HG02571 (cell line): ENCODE data around the gene UBAC1.

ENCODE experiments used
- ATAC-seq: cut with Tn5 transposase; IDR thresholded peaks from one replicate; pipeline ENCODE4 v1.9.1; 2021; ENCODE audit warnings: mild to moderate bottlenecking, moderate library complexity; ENCODE audit not compliant: unreplicated experiment

UBAC1 gene

DNA sequence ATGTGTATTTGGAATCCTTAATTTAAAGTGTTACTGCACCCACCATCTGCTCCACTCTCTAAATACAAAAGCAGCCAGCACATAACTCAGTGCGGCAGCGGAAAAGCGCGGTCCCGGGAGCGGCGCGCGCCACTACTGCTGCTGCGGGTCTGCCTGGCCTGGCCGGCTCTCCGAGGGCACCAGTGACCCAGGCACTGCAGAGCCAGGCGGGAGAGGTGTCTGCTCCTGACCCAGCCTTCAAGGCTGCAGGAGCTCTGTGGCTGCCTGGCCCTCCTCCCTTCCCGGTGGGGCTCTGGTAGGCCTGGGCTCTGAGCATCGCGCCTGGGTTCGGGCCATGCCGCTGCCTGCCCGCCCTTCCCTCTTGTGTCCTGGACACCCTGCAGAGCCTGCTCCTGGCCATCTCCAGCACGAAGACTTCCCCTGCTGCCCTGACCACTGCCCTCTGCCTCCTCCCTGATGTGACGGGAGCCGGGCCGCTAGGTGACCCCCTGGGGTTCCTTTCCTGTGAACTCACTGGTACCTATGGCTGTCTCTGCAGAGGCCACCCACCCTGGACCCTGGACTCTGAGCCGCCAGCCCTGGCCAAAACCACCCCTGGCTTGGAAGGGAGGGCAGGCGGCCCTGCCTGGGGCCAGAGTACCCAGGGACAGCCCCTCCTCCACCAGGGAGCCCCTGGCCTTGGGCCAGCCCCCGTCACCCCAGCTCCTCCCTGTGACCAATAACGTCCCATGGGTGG lies 32.8 kb upstream of the UBAC1 start:
- ATAC-seq = no peak

DNA sequence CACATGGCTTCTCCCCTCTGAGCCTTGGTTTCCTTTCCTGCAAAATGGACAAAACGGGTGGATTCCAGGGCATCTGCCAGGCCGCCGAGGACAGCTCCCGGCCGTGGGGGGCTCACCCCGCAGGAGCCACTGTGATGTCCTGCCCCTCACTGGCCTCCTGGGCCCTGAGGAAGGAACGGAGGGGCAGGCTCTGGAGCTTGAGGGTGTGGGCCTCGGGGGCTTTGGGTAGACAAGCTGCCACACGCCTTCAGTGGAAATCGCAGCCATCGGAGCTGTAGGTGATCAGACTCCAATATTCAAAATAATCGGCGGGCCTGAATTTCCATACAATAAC lies 32.2 kb upstream of the UBAC1 start:
- no peak for ATAC-seq

DNA sequence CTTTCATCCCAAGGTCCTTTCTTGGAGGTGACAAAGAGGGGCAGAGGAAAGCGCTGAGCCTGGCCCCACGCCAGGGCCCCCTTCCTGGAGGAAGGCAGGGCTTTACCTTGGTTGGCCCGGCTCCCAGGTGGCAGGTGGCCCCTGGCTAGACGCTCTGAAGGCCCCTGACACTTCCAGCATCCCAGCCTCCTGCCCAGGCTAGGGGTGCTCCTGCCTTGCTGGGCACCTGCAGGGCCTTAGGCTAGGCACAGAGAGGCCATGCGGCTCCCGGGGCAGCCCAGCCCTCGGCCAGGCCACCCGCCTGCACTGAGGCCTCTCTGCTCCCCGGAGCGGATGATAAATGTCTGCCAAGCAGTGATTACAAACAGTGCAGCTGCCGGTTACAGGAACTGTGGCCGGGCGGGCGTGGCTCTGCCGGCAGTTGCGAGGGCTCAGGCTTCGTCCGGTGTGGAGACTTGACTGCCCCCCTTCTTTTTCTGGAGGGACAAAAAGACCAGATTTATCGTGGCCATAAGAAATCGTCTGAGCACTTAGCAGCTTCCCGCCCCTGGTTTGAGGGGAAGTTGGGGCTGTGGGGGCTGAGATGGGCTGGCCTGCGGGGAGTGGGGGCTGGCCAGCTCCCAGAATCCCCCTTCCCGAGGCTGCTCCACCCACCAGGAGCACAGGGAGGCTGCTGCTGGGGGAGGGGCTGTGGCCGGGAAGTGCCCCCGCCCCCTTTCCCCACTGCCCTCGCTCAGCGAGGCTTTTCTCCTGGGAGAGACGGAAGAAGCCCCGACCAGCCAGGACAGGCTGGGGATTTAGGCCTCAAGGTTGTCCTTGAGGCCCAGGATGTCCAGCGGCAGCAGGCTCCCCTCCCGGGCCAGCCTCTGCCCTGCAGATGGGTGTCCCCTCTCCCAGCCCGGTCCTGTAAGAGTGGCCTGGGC lies 31.6 kb upstream of the UBAC1 start:
- ATAC-seq = no peak

DNA sequence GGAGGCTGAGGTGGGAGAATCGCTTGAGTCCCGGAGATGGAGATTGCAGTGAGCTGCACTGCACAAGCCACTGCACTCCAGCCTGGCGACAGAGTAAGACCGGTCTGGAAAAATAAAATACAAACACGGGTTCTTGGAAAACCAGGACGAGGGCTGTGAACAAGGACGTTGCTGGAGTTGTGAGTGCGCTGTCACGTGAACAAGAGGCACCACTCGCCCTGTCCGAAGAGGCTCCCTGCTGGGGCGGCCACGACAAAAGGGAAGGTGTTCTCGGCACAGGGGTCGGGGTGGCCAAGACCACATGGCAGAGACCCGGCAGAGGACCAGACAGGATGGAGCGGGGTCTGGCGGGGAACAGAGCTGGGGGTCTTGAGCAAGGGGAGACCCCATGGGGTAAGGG lies 30.6 kb upstream of the UBAC1 start:
- no peak for ATAC-seq

DNA sequence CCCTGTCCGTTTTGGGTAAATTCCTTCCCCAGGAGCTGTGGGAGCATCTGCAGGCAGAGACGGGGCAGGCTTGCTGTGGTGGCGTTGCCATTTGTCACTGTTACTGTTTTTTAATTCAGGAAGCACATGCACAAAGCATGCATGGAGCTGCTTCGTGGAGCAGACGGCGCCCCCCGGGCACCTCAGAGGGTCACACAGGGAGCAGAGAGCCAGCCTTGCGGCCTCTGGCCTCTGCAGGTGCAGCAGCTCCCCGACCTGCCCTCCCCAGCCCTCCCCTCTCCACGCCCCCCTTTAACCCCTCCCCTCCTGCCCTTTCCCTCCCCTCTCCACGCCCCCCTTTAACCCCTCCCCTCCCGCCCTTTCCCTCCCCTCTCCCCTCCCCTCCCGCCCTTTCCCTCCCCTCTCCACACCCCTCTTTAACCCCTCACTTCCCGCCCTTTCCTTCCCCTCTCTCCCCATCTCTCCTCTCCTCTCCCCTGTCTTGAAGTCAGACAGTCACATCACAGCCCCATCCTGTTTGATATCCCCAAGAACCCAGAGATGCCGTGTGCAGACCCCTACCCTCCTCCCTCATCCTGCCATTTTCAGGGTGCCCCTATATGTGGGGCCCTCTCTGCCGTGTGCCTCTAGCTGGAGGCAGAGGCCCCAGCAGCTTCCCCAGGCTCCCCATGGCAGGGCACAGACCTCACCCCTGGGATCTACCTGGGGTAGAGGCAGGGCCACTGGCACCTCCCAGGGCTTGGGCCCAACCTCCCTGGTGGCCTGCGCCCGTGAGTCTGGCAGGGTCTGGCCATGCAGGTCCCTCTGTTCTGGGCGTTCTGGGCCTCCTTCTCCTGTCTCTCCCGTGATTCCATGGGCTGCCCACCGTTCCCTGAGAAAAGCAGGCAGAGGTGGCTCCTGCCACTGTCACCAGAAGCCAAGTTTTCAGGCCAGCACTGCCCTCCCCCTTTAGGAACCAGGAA lies 29.6 kb upstream of the UBAC1 start:
- no peak for ATAC-seq

DNA sequence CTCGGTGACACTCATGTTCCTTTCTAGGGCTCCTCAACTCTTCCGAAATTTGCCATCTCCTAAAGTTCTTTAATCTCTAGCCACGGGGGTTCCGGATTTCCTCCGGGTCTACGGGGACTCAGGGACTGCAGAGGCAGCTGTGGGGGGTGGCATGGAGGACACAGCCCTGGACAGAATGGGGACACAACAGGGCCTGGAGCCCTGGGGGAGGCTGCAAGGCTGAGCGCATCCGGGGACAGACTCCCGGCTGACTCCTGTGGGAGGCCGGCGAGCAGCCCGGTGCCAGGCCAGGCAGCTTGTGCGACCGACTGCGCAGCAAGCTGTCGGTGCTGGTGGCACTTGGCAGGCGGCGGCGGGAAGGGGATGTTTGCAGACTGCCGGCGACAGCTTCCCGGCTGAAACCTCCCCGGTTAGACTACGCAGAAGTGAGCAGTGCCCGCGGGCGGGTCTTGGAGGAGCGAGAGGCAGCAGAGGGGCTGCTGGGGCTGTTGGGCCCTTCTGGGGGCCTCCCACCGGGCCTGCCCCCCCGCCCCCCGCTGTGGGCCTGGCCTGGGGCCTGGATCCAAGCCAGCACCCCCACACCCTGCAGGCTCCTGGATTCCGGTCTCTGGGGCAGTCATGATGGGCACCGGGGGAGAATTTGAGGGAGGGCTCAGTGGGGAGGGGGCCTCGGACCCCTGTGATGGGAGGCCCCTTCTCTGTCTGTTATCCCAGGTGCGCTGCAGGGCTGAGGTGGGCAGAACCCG lies 28.7 kb upstream of the UBAC1 start:
- no peak for ATAC-seq

DNA sequence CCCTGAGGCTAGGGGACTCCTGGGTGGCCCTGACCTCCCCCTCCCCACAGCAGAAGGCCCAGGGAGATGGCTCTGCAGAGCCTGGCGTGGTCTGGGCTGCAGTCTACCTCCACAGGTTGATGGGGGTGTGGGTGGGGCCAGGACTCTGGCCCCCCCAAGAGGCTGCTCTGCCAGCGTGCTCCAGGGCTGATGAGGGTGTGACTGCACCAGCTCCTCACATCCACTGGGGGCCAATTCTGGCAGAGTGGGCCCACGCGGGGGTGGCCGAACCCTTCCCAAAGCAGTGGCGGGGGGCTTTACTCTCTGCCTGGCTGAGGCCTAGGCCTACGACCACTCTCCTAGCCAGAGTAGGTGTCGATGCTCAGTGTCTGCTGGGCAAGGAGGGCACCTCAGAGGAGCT lies 28.0 kb upstream of the UBAC1 start:
- no peak for ATAC-seq

DNA sequence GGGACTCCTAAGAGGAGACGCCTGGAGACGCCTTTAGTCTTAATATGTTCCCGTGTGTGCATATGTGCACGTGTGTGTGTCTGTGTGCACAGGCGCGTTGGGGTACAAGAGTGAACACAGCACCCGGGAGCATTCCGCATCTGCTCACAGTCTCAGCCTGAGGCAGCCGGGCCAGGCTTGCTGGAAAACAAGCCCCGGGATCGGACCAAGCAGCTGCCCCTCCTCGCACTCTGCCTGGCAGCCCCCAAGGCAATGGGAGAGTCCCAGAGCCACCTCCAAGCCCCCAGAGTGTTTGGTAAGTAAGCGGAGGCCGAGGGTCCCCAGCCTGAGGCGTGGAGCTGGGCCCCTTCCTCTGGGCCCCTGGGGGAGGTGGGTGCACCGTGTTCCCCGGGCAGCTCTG lies 27.3 kb upstream of the UBAC1 start:
- no peak for ATAC-seq

DNA sequence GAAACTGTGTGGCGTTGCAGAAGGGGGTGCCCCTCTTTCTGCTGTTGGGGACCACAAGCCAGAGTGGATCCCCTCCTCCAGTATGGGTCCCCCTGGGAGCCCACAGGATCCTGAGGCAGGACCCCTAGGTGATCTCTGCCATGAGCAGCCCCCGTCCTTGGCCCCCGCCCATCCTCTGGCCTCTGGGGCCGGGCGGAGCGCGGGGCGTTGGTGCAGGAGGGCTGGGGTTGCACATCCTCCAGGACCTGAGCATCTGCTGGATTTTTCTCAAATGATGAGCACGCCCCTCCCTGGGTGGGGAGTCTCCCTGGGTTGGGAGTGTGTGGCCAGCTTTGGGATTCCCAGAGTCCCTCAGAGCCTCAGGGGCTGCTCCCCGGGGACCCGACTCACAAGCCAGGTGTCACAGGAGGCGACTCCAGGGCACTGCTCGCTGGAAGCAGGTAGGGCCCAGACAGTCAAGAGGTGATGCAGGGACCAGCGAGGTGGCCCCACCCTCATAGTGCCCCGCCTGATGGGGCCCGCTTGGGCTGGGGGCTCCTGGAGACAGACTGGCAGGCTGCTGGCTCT lies 26.7 kb upstream of the UBAC1 start:
- ATAC-seq = no peak

DNA sequence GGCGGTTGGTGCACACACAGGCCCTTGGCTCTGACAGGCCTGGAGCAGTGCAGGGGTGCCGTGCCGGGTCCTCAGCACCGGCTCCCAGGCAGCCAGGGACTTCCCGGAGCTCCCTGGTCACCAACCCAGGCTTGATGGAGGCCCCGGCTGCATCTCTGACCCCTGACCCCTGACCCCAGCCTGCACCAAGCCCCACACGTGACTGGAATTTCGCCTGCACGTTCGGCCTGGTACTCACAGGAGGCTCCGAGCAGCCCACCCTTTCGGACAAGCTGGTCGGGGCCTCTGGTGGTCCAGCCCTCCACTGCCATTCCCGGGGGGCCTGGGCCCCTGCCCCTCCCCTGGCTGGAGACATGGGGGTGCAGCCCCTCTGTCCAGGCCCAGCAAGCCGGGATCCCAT lies 25.4 kb upstream of the UBAC1 start:
- no peak for ATAC-seq

DNA sequence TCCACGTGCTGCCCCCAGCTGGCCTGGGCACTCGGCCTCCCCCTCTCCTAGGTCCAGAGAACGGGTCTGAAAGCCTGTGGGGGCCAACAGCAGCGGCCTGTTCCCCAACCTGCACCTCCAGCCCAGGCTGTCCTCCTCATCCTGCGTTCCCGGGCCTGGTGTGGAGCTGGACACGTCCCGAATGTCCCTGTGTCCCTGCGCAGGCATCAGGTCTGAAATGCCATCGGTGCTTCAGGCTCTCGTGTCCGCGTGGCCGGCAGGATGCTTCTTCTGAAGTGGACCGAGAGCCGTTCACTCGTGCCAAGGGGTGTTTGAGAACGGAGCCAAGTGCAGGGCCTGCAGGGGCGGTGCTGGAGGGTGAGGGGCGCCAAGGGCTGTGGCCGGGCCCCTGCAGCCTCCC lies 24.7 kb upstream of the UBAC1 start:
- ATAC-seq = no peak

DNA sequence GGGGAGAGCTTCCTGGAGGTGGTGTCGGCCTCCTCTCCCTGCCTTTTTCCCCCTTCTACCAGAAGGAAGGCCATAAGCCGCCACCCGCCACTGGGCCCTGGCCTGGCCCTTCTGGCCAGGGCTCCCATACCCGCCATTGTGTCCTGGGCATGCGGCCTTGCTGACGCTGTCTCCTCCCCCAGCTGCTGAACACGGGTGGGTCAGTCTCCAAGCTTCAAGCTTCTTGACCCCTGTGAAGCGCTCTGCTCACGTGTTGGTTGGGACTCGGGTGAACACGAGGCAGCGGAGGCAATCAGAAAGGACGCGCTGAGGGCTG lies 24.2 kb upstream of the UBAC1 start:
- no peak for ATAC-seq

DNA sequence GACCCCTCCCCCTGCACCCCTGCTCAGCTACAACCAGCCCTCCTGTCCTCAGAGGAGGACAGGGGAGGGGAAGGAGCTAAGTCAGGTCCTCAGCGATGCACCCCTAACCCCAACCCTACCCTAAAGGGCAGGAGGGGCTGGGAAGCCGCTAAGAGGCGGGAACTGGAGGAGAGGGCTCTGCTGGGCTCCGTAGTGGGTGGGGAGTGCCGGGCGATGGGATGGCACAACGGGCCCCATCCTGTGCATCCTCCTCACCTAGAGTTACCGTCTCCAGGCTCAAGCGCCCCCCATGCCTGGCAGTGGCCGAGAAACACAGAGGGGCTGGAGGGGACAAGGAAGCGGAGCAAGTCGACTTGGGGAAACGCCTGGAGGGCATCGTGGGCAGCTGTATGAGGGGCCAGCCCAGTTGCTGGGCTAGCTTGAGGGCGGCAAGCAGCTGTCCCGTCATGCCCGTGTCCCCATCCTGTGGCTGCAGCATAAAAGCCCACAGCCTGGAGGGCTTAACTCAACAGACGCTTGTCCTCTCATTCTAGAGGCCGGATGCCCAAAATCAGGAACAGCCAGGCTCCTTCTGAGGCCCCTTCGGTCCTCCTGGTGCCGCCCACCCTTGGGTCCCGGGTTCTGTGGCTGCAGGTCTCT lies 23.0 kb upstream of the UBAC1 start:
- no peak for ATAC-seq

DNA sequence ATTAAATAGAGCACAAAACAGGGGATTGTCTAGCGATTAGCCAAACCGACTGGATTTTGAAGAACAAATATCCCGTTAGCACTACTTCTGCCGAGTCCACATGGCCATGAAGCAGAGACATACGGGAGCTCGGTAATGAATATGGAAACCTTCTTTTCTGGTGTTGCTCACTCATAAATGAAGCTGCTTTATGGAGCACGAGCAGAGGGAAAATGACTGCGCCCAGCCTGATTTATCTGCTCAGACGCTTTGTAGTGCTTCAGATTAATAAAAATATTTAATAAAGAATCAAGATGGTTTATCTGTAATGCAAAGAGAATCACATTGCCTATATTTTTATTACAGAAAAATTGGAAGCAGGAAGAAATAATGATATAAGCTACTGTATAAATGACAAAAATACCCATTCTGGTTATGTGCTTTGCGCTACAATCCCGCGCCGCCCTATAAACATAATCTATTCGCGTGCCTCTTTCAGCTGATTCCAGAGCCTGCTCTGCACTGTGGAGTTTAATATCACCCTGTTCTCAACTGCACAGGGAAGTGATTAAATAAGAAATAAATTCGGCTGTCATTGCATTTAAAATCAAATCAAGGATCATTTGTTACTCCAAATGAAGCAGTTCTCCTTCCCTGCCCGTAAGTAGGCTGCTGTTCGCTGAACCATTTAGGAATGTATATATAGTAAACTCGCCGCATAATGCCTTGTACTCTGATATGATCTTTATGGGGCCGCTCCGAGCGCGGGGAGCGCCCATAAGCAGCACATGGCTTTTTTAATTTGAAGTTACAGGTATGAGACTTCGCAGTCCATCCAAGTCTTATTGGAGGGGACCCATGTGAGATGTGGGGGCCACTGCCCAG lies 22.3 kb upstream of the UBAC1 start:
- ATAC-seq = no peak

DNA sequence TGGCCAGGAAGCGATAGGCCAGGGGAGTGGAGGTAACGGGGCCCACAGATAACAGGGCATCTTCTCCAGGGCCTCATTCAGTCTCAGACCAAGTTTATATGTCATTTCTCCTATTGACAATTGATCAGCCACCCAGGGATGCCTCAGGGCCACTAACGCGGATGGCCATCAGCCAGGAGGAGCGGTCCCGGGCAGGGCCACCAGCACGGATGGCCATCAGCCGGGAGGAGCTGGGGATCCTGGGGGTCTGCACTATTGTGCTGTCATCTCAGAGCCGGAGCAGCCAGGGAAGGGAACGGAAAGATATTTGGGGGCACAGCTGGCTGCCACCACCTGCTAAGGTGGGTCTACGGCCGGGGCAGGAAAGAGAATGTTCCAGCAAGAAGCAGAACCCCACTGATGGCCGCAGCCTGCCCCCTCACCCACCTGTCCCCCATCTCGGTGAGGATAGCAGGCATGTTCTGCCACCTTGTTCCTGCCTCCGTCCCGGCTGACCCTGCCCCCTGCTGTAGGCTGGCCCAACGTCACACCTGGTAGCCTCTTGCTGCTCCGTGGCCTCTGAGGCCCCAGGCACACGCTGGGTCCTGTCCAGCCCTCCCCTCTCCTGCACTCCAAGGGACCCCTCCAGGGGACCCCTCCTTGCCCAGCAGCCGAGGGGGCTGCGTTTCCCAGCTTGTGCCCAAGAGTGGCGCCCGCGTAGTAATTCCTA lies 21.5 kb upstream of the UBAC1 start:
- ATAC-seq = no peak

DNA sequence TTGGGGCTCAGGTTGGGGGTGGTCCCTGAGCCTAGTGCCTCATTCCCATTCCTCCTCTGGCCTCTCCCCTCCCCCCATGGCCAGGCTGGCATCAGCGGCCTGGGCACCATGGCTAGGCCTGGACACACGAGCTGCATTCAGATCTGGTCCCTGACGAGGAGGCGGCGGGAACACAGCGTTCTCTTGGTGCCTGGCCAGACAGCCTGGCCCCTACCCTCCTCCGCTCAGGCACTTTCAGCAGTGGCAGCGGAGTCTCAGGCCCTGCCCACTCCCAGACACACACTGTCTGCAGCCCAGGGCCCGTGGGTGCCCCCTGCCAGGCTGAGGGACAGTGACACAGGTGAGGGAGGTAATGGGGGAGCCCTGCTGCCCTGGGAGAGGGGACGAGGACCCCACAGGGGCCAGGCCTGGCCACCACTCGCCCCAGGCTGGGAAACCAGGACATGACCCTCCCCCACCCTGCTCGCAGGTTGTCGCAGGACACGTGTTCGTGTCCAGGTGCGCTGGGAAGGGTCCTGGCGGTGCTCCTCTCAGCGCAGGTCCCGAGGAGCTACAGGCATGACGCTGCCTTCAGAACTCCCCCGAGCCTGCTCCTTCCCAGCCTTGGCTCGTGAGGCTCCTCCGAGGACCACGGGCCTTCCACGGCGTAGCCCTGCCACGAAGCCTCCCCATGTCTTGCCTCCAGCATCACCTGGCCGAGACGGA lies 19.9 kb upstream of the UBAC1 start:
- no peak for ATAC-seq

DNA sequence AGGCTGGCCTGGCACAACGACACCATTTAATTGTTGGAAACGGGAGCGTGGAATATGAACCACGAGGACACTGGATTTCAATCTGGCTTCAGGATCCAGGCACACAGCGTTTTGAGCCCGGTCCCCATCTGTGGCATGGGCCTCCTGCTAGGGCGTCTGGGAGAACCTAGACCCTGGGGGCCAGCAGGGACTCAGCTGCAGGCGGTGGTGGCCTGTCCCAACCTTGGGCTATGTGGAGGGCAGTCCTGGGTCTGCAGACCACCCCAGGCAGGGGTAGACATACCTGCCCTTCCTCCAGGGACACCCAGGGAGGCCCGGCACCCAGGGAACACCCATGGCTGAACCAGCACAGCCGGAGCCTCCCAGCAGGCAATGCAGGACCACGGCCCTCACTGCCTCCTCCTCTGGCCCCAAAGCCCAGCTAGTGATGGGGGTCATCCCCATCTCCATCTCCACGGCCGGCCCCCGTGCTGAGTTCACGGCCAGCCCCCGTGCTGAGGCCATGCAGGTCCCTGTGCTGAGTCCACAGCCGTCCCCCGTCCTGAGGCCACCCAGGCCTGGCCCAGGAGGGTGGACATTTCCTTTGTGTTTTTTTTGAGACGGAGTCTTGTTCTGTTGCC lies 18.5 kb upstream of the UBAC1 start:
- ATAC-seq = no peak
